Fibroblast of pulmonary artery (primary cell): Measurements from ENCODE around the gene FYB1.
A peak's percentile ranks its signal among the peaks of the same experiment; 100 is the strongest.

ENCODE experiments used
- DNase-seq: peaks from one replicate; pipeline ENCODE4 v3.0.0-alpha.2; 2010; ENCODE audit warnings: low read depth
- H3K4me3 ChIP-seq: replicated peaks from 2 replicates; pipeline ENCODE4 v1.5.1; 2011; ENCODE audit warnings: low read depth, mild to moderate bottlenecking, control low read depth, low read length, moderate library complexity
- TF ChIP-seq, protein P1 (sequence below): IDR thresholded peaks from 2 replicates; pipeline ENCODE4 v1.5.1; 2011; ENCODE audit warnings: mild to moderate bottlenecking, control low read depth, low read length, inconsistent platforms; ENCODE audit errors: missing control alignments

FYB1 gene

DNA sequence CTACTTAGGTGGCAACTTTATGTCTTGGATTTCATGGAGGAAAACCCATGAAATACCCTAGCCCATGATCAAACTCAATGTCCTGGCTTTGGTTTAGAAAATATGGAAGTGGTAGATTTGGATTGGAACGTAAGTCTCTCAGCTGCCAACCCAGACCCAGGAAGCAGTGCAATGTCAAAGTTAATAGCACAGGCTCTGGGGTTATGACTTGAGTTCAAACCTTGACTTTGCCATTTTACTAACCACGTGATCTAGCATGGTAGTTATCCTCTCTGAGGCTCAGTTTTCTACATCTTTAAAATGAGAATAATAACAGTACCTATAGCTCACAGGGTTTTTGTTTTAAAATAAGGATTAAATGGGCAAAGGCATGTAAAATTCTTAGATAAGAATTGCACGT is 13.8 kb downstream of the FYB1 start:
- H3K4me3 ChIP-seq = no peak overlapping the region
- no peak for DNase-seq
- TF ChIP-seq, protein P1, sequence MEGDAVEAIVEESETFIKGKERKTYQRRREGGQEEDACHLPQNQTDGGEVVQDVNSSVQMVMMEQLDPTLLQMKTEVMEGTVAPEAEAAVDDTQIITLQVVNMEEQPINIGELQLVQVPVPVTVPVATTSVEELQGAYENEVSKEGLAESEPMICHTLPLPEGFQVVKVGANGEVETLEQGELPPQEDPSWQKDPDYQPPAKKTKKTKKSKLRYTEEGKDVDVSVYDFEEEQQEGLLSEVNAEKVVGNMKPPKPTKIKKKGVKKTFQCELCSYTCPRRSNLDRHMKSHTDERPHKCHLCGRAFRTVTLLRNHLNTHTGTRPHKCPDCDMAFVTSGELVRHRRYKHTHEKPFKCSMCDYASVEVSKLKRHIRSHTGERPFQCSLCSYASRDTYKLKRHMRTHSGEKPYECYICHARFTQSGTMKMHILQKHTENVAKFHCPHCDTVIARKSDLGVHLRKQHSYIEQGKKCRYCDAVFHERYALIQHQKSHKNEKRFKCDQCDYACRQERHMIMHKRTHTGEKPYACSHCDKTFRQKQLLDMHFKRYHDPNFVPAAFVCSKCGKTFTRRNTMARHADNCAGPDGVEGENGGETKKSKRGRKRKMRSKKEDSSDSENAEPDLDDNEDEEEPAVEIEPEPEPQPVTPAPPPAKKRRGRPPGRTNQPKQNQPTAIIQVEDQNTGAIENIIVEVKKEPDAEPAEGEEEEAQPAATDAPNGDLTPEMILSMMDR = no peak

- TF ChIP-seq, protein P1 = no peak
- no peak overlapping the region for H3K4me3 ChIP-seq
- no peak for DNase-seq
Observed at GRCh38 chr5:39203951-39204350, 15.4 kb downstream of the FYB1 start.

GRCh38 chr5:39203275-39203922 is 16.0 kb downstream of the FYB1 start:
- no peak for DNase-seq
- TF ChIP-seq, protein P1 = no peak
- no peak overlapping the region for H3K4me3 ChIP-seq

DNA sequence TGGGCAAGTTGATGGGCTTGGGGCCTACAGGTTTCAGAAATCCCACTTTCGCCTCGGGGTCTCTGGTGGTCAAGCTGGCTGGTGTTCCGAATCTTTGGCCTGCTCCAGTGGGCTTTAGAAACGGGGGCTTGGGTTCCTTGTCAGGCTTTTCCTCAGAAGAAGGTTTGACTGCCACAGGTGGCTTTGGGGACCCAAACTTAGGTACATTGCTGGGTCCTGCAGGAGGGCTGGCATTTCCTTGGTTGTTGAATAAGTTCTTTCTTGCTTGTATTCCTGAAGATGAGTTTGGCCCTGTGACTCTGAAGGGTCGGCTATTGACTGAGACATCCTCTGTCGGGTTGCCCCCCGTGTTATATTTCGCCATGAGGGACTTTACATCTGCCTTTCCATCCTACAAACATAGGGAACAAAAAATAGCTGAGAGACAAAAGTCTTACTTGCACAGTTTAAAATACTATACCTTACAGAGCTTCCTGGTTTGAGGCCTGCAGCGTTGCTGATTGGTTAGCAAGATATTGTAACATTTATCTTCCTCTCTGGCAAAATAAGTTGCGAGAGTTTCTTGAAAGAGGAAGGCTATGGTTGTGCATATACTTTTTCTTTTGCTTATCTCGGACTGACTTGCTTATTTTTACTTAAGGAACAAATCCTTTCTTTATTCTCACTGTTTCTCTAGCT is 16.6 kb downstream of the FYB1 start:
- H3K4me3 ChIP-seq = no peak overlapping the region
- no peak for DNase-seq
- TF ChIP-seq, protein P1 = no peak

DNA sequence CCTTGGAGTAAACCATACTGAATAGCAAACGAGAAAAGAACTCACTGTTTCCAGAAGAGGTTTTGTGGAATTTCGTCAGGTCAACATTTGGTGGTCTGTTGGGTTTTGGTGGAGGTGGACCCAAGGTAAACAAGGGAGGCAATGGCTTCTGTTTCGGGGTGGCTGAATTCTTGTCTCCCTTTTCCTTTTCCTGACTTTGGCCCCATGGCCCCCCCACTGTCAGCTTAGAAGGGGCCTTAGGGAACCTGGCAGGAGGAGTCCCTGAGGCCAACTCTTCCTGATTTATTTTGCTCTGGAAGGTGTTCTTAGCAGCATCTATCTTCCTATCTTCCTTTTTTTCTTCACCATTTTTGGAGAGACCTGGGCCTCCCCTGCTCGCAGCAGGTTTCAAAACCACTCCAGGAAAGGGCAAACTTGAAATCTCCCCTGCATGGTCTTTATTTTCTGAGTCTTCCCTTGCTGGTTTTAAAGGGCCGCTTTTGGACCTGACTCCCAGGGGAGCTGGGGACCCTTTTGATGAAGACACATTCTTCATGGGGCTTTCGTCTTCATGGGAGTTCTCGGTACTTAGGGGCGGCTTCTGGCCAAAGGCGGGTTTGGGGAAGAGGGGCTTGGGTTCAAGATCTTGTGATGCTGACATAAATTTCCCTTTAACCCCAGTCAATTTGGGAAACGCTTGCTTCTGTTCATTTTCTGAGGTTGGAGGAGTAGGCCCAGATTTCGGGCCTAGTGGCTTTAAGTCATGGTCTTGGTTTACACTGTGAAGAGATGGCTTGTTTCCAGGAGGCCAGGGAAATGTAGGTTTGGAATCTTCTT is 17.4 kb downstream of the FYB1 start:
- TF ChIP-seq, protein P1 = no peak
- no peak for DNase-seq
- H3K4me3 ChIP-seq = no peak overlapping the region

GRCh38 chr5:39201160-39201780 is 18.1 kb downstream of the FYB1 start:
- TF ChIP-seq, protein P1 = peak; percentile 1
- DNase-seq = no peak
- no peak overlapping the region for H3K4me3 ChIP-seq
